WTC11 (cell line): ENCODE results near the gene BLZF1. TPM values are rescaled to one million over a fixed set of nuclear protein-coding genes. Genes with fewer than 3 reads are reported as not detected.

ENCODE experiments used
- ATAC-seq: fragments of 200-7000 bp; cut with Tn5 transposase; 2 replicates; pipeline ENCODE4 v1.10.0; 2021; ENCODE audit warnings: mild to moderate bottlenecking, moderate library complexity
- CTCF ChIA-PET: fragments of 300-600 bp; sonication (Branson Sonifier 250); formaldehyde crosslinking; loops from one replicate; lab custom pipeline; 2021; ENCODE audit warnings: antibody characterized with exemption; lab: Charles Lee
- POLR2A ChIA-PET: fragments of 350-600 bp; sonication (Branson Sonifier 250); formaldehyde crosslinking; loops from one replicate; lab custom pipeline; 2021; ENCODE audit warnings: antibody characterized with exemption; lab: Charles Lee
- DNase-seq: peaks from one replicate; pipeline ENCODE4 v3.0.0; 2021; ENCODE audit warnings: low spot score
- H3K27ac Mint-ChIP-seq: 2 replicates; pipeline ENCODE4 v1.8.0; 2021; ENCODE audit warnings: mixed read lengths
- H3K27me3 Mint-ChIP-seq: 2 replicates; pipeline ENCODE4 v1.8.0; 2021; ENCODE audit warnings: low read depth, mild to moderate bottlenecking, moderate library complexity, mixed read lengths
- H3K36me3 Mint-ChIP-seq: 2 replicates; pipeline ENCODE4 v1.8.0; 2021; ENCODE audit warnings: mixed read lengths
- H3K4me1 Mint-ChIP-seq: 2 replicates; pipeline ENCODE4 v1.8.0; 2022; ENCODE audit warnings: mixed read lengths
- H3K4me3 Mint-ChIP-seq: 2 replicates; pipeline ENCODE4 v1.8.0; 2021; ENCODE audit warnings: mild to moderate bottlenecking, moderate library complexity, mixed read lengths
- H3K9me3 Mint-ChIP-seq: 2 replicates; pipeline ENCODE4 v1.8.0; 2021; ENCODE audit warnings: mixed read lengths
- CBFB ChIP-seq: sonication (generic); formaldehyde crosslinking; IDR thresholded peaks from 2 replicates; pipeline ENCODE4 v1.8.1; 2022; ENCODE audit warnings: mild to moderate bottlenecking, low read depth, missing genetic modification reagents
- GRHL2 ChIP-seq: fragments of 250-450 bp; sonication (Bioruptor Pico); IDR thresholded peaks from 2 replicates; pipeline ENCODE4 v1.8.0; 2022; ENCODE audit warnings: mild to moderate bottlenecking, moderate library complexity; ENCODE audit not compliant: insufficient replicate concordance, severe bottlenecking
- MYBL2 ChIP-seq: sonication (generic); formaldehyde crosslinking; IDR thresholded peaks from 2 replicates; pipeline ENCODE4 v1.8.1; 2023; ENCODE audit warnings: mild to moderate bottlenecking, moderate library complexity, missing genetic modification reagents
- NR2C2 ChIP-seq: sonication (generic); formaldehyde crosslinking; IDR thresholded peaks from 2 replicates; pipeline ENCODE4 v1.8.0; 2022; ENCODE audit warnings: mild to moderate bottlenecking, missing genetic modification reagents
- PRRX2 ChIP-seq: fragments of 250-450 bp; sonication (Bioruptor Pico); IDR thresholded peaks from 2 replicates; pipeline ENCODE4 v1.8.0; 2021; ENCODE audit warnings: mild to moderate bottlenecking
- SOX15 ChIP-seq: fragments of 250-450 bp; sonication (Bioruptor Pico); IDR thresholded peaks from 2 replicates; pipeline ENCODE4 v1.9.0; 2021; ENCODE audit warnings: mild to moderate bottlenecking
- TP53 ChIP-seq: sonication (generic); formaldehyde crosslinking; IDR thresholded peaks from 2 replicates; pipeline ENCODE4 v1.8.1; 2023; ENCODE audit warnings: mild to moderate bottlenecking, missing genetic modification reagents
- ZNF232 ChIP-seq: sonication (generic); formaldehyde crosslinking; IDR thresholded peaks from 2 replicates; pipeline ENCODE4 v1.8.0; 2022; ENCODE audit warnings: mild to moderate bottlenecking, missing genetic modification reagents
- ZNF263 ChIP-seq: sonication (generic); formaldehyde crosslinking; IDR thresholded peaks from 2 replicates; pipeline ENCODE4 v1.8.1; 2022; ENCODE audit warnings: low read depth, mild to moderate bottlenecking, moderate library complexity, missing genetic modification reagents
- ZNF423 ChIP-seq: fragments of 250-450 bp; sonication (Bioruptor Pico); IDR thresholded peaks from 2 replicates; pipeline ENCODE4 v2.1.2; 2022; ENCODE audit warnings: mild to moderate bottlenecking, moderate library complexity
- total RNA-seq: library from RNA; stranded (reverse); gene quantifications from 3 replicates; pipeline ENCODE4 v1.2.3, GENCODE V29; 2021
- TF ChIP-seq, protein P1 (sequence below): sonication (generic); formaldehyde crosslinking; IDR thresholded peaks from 2 replicates; pipeline ENCODE4 v1.8.0; 2023; ENCODE audit warnings: missing genetic modification reagents, mild to moderate bottlenecking, borderline replicate concordance
- TF ChIP-seq, protein P2 (sequence below): sonication (generic); formaldehyde crosslinking; IDR thresholded peaks from 2 replicates; pipeline ENCODE4 v1.8.0; 2022; ENCODE audit warnings: mild to moderate bottlenecking, missing genetic modification reagents
- TF ChIP-seq, protein P3 (sequence below): sonication (generic); formaldehyde crosslinking; IDR thresholded peaks from 2 replicates; pipeline ENCODE4 v1.8.1; 2023; ENCODE audit warnings: mild to moderate bottlenecking, missing genetic modification reagents, moderate library complexity
- TF ChIP-seq, protein P4 (sequence below): sonication (generic); formaldehyde crosslinking; IDR thresholded peaks from 2 replicates; pipeline ENCODE4 v1.8.1; 2022; ENCODE audit warnings: mild to moderate bottlenecking, missing genetic modification reagents, moderate library complexity, borderline replicate concordance
- TF ChIP-seq, protein P5 (sequence below): fragments of 250-450 bp; sonication (Bioruptor Pico); conservative IDR thresholded peaks from 2 replicates; pipeline ENCODE4 v1.9.0; 2021; ENCODE audit warnings: mild to moderate bottlenecking
- TF ChIP-seq, protein P6 (sequence below): sonication (generic); formaldehyde crosslinking; IDR thresholded peaks from 2 replicates; pipeline ENCODE4 v1.8.0; 2022; ENCODE audit warnings: mild to moderate bottlenecking, missing genetic modification reagents
- TF ChIP-seq, protein P7 (sequence below): fragments of 200-600 bp; IDR thresholded peaks from 2 replicates; pipeline ENCODE4 v1.8.0; 2022; ENCODE audit warnings: antibody characterized with exemption
- TF ChIP-seq, protein P8 (sequence below): sonication (generic); formaldehyde crosslinking; IDR thresholded peaks from 2 replicates; pipeline ENCODE4 v1.8.1; 2022; ENCODE audit warnings: low read depth, mild to moderate bottlenecking, moderate library complexity, missing genetic modification reagents, borderline replicate concordance
- TF ChIP-seq, protein P9 (sequence below): sonication (generic); formaldehyde crosslinking; IDR thresholded peaks from 2 replicates; pipeline ENCODE4 v1.8.0; 2022; ENCODE audit warnings: mild to moderate bottlenecking, missing genetic modification reagents

The BLZF1 gene
- total RNA-seq, 1 experiment from 2014 or later, result 8.3 TPM

DNA sequence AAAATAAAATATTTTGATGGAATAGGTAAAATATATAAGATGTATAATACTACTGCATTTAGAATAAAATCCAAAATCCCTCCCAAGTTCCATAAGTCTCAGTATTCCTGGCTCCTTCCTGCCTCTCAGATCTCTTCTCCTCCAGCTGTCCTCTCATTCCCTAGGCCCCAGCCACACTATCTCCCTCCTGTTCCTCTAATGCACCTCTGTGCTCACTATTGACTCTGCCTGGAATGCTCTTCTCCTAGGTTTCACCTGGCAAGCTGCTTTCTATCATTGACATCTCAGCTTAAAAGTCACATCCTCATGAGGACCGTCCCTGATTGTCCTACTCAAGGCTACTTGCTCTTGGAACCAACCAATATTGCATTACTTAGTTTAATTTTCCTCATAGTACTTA is 7.6 kb upstream of the BLZF1 start (continued):
- TF ChIP-seq, protein P1, sequence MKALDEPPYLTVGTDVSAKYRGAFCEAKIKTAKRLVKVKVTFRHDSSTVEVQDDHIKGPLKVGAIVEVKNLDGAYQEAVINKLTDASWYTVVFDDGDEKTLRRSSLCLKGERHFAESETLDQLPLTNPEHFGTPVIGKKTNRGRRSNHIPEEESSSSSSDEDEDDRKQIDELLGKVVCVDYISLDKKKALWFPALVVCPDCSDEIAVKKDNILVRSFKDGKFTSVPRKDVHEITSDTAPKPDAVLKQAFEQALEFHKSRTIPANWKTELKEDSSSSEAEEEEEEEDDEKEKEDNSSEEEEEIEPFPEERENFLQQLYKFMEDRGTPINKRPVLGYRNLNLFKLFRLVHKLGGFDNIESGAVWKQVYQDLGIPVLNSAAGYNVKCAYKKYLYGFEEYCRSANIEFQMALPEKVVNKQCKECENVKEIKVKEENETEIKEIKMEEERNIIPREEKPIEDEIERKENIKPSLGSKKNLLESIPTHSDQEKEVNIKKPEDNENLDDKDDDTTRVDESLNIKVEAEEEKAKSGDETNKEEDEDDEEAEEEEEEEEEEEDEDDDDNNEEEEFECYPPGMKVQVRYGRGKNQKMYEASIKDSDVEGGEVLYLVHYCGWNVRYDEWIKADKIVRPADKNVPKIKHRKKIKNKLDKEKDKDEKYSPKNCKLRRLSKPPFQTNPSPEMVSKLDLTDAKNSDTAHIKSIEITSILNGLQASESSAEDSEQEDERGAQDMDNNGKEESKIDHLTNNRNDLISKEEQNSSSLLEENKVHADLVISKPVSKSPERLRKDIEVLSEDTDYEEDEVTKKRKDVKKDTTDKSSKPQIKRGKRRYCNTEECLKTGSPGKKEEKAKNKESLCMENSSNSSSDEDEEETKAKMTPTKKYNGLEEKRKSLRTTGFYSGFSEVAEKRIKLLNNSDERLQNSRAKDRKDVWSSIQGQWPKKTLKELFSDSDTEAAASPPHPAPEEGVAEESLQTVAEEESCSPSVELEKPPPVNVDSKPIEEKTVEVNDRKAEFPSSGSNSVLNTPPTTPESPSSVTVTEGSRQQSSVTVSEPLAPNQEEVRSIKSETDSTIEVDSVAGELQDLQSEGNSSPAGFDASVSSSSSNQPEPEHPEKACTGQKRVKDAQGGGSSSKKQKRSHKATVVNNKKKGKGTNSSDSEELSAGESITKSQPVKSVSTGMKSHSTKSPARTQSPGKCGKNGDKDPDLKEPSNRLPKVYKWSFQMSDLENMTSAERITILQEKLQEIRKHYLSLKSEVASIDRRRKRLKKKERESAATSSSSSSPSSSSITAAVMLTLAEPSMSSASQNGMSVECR, result no peak
- TF ChIP-seq, protein P2, sequence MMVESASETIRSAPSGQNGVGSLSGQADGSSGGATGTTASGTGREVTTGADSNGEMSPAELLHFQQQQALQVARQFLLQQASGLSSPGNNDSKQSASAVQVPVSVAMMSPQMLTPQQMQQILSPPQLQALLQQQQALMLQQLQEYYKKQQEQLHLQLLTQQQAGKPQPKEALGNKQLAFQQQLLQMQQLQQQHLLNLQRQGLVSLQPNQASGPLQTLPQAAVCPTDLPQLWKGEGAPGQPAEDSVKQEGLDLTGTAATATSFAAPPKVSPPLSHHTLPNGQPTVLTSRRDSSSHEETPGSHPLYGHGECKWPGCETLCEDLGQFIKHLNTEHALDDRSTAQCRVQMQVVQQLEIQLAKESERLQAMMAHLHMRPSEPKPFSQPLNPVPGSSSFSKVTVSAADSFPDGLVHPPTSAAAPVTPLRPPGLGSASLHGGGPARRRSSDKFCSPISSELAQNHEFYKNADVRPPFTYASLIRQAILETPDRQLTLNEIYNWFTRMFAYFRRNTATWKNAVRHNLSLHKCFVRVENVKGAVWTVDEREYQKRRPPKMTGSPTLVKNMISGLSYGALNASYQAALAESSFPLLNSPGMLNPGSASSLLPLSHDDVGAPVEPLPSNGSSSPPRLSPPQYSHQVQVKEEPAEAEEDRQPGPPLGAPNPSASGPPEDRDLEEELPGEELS (CRISPR knock-in tag), result no peak
- no peak for TF ChIP-seq ZNF423 (CRISPR knock-in tag)
- TF ChIP-seq, protein P3, sequence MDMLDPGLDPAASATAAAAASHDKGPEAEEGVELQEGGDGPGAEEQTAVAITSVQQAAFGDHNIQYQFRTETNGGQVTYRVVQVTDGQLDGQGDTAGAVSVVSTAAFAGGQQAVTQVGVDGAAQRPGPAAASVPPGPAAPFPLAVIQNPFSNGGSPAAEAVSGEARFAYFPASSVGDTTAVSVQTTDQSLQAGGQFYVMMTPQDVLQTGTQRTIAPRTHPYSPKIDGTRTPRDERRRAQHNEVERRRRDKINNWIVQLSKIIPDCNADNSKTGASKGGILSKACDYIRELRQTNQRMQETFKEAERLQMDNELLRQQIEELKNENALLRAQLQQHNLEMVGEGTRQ (CRISPR knock-in tag), result no peak
- no peak for TF ChIP-seq ZNF232 (CRISPR knock-in tag)
- no peak for TF ChIP-seq TP53 (CRISPR knock-in tag)
- no peak for TF ChIP-seq CBFB (CRISPR knock-in tag)
- TF ChIP-seq, protein P4, sequence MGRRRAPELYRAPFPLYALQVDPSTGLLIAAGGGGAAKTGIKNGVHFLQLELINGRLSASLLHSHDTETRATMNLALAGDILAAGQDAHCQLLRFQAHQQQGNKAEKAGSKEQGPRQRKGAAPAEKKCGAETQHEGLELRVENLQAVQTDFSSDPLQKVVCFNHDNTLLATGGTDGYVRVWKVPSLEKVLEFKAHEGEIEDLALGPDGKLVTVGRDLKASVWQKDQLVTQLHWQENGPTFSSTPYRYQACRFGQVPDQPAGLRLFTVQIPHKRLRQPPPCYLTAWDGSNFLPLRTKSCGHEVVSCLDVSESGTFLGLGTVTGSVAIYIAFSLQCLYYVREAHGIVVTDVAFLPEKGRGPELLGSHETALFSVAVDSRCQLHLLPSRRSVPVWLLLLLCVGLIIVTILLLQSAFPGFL (CRISPR knock-in tag), result no peak
- TF ChIP-seq MYBL2 (CRISPR knock-in tag), result no peak
- no peak for TF ChIP-seq PRRX2 (CRISPR knock-in tag)
- TF ChIP-seq NR2C2 (CRISPR knock-in tag), result no peak
- TF ChIP-seq, protein P5, sequence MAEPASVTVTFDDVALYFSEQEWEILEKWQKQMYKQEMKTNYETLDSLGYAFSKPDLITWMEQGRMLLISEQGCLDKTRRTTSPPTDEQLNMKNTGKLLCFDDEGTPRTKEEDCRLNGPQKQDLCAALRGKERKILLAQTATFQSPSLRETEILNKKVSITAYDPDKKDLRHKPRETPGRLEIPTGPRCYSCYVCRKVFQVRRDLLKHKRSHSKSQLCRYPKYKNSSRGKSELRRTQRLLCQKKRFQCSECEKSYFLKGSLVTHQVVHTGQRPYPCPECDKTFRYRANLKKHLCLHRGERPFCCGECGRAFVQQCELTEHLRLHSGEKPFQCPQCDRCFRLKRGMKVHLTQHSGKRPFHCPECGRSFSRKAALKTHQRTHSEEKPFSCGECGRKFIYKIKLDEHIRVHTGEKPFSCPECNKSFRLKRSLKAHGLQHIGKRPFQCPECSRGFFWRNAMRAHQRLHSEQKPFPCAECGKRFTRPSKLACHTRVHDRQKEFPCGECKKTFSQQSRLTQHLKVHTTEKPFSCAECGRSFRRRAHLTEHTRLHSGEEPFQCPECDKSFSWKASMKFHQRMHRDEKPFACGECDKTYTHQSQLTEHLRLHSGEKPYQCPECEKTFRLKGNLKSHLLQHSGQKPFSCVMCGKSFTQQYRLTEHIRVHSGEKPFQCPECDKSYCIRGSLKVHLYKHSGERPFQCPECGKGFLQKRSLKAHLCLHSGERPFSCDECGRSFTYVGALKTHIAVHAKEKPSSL (CRISPR knock-in tag), result no peak
- TF ChIP-seq, protein P6, sequence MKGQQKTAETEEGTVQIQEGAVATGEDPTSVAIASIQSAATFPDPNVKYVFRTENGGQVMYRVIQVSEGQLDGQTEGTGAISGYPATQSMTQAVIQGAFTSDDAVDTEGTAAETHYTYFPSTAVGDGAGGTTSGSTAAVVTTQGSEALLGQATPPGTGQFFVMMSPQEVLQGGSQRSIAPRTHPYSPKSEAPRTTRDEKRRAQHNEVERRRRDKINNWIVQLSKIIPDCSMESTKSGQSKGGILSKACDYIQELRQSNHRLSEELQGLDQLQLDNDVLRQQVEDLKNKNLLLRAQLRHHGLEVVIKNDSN (CRISPR knock-in tag), result no peak

DNA sequence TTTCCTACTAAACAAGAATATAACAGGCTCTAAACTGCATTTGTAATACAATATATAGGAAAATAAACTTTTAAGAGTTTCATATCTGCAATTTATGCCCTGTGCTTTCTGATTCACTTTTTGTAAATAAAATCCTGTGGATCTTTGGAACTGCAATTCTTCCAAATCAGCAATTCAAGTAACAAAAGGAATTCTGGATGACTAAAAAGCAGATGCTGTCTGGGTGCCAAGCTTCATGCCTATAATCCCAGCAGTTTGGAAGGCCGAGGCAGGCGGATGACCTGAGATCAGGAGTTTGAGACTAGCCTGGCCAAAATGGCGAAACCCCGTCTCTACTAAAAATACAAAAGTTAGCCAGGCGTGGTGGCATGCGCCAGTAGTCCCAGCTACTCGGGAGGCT is 6.7 kb upstream of the BLZF1 start:
- ChIA-PET CTCF (interaction anchor here (0.7 to 1.4 kb wide), 2 partner anchors 13 to 326 kb away, joined by 3 read pairs; no protein-coding TSS in a partner anchor), POLR2A (no interaction called here)
- Mint-ChIP-seq H3K36me3 (no peaks in the 10 kb centered on the region), H3K27ac (no peak overlapping the region), H3K4me1 (no peaks in the 10 kb centered on the region), H3K27me3 (no peaks in the 10 kb centered on the region), H3K4me3 (no peak overlapping the region), H3K9me3 (no peaks in the 10 kb centered on the region)
- ATAC-seq (no peak), DNase-seq (no peak)
- TF ChIP-seq, protein P4 (CRISPR knock-in tag), result no peak
- TF ChIP-seq TP53 (CRISPR knock-in tag) (no peak), ZNF263 (CRISPR knock-in tag) (no peak), SOX15 (CRISPR knock-in tag) (no peak), GRHL2 (CRISPR knock-in tag) (no peak)
- TF ChIP-seq, protein P7, sequence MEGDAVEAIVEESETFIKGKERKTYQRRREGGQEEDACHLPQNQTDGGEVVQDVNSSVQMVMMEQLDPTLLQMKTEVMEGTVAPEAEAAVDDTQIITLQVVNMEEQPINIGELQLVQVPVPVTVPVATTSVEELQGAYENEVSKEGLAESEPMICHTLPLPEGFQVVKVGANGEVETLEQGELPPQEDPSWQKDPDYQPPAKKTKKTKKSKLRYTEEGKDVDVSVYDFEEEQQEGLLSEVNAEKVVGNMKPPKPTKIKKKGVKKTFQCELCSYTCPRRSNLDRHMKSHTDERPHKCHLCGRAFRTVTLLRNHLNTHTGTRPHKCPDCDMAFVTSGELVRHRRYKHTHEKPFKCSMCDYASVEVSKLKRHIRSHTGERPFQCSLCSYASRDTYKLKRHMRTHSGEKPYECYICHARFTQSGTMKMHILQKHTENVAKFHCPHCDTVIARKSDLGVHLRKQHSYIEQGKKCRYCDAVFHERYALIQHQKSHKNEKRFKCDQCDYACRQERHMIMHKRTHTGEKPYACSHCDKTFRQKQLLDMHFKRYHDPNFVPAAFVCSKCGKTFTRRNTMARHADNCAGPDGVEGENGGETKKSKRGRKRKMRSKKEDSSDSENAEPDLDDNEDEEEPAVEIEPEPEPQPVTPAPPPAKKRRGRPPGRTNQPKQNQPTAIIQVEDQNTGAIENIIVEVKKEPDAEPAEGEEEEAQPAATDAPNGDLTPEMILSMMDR, result no peak
- TF ChIP-seq, protein P8, sequence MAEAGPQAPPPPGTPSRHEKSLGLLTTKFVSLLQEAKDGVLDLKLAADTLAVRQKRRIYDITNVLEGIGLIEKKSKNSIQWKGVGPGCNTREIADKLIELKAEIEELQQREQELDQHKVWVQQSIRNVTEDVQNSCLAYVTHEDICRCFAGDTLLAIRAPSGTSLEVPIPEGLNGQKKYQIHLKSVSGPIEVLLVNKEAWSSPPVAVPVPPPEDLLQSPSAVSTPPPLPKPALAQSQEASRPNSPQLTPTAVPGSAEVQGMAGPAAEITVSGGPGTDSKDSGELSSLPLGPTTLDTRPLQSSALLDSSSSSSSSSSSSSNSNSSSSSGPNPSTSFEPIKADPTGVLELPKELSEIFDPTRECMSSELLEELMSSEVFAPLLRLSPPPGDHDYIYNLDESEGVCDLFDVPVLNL (CRISPR knock-in tag), result no peak
- TF ChIP-seq, protein P9, sequence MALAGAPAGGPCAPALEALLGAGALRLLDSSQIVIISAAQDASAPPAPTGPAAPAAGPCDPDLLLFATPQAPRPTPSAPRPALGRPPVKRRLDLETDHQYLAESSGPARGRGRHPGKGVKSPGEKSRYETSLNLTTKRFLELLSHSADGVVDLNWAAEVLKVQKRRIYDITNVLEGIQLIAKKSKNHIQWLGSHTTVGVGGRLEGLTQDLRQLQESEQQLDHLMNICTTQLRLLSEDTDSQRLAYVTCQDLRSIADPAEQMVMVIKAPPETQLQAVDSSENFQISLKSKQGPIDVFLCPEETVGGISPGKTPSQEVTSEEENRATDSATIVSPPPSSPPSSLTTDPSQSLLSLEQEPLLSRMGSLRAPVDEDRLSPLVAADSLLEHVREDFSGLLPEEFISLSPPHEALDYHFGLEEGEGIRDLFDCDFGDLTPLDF (CRISPR knock-in tag), result no peak
